Testis (tissue), 3 donors: ENCODE data around the gene NUBP2. TPM values are rescaled to one million over a fixed set of nuclear protein-coding genes. Genes with fewer than 3 reads are reported as not detected.

Experiments used
- DNase-seq: peaks from one replicate; pipeline ENCODE4 v3.0.0-alpha.2; 2019
- H3K27ac ChIP-seq, 2 donors: fragments of 200-600 bp; sonication (generic); one replicate each; pipeline ENCODE4 v1.5.1; 2019
- H3K27me3 ChIP-seq: fragments of 200-600 bp; sonication (generic); one replicate; pipeline ENCODE4 v1.5.1; 2019
- H3K36me3 ChIP-seq: fragments of 200-600 bp; sonication (generic); one replicate; pipeline ENCODE4 v1.5.1; 2017; ENCODE audit warnings: low read depth; ENCODE audit errors: missing control alignments
- H3K4me1 ChIP-seq: fragments of 200-600 bp; sonication (generic); one replicate; pipeline ENCODE4 v1.5.1; 2019
- H3K4me3 ChIP-seq, 2 donors: fragments of 200-600 bp; sonication (generic); one replicate each; pipeline ENCODE4 v1.5.1; 2017 to 2019
- H3K9me3 ChIP-seq: fragments of 200-600 bp; sonication (generic); one replicate; pipeline ENCODE4 v1.5.1; 2017
- CTCF ChIP-seq, 3 experiments: fragments of 450-650 bp in 2 of 3; fragments of 200-600 bp in 1 of 3; sonication (generic) in 1 of 3; IDR thresholded peaks; one replicate each; pipeline ENCODE4 v1.5.1; 2016 to 2019; ENCODE audit warnings: antibody characterized with exemption in 3 of 3, mild to moderate bottlenecking in 2 of 3, moderate library complexity in 1 of 3
- POLR2A ChIP-seq: fragments of 450-650 bp; IDR thresholded peaks from one replicate; pipeline ENCODE4 v1.6.1; 2017; ENCODE audit warnings: antibody characterized with exemption, mild to moderate bottlenecking, moderate library complexity
- WGBS, 2 donors: methylation state at CpG; one replicate each; pipeline ENCODE4 v1.1.5; 2018; 5-methylcytosine and 5-hydroxymethylcytosine counted together
- intact Hi-C: fragments of 100-400 bp; cut with DNase I; formaldehyde crosslinking; loops from one replicate; pipeline ENCODE4 v1.15.1; 2023; ENCODE audit warnings: low total_unique reads
- polyA plus RNA-seq: library from polyadenylated mRNA; stranded (reverse); fragments of 350-450 nt; fragmentation: Illumina TruSeq; extraction: RNeasy Lipid Tissue Mini Kit (QIAGEN cat#74804); gene quantifications from one replicate; pipeline ENCODE4 v1.2.3, GENCODE V29; 2014; ENCODE audit warnings: low read depth, low replicate concordance; ENCODE audit not compliant: insufficient read depth
- total RNA-seq, 2 donors: library from RNA; depleted of rRNA; stranded (reverse); fragments of >200 nt; gene quantifications; one replicate each; pipeline ENCODE4 v1.2.3, GENCODE V29; 2016

NUBP2 gene
- total and polyA plus RNA-seq, 3 donors from 2014 or later: 49.8 to 90.8 (median 81.5) TPM

GRCh38 chr16:1765826-1766225 is 16.9 kb upstream of the NUBP2 start:
- Histone ChIP-seq H3K36me3 (no peaks in the 10 kb centered on the region), H3K27ac (no peak overlapping the region), H3K4me1 (peaks cover 12% of the 10 kb centered on the region), H3K27me3 (no peaks in the 10 kb centered on the region), H3K9me3 (no peaks in the 10 kb centered on the region), H3K4me3 (no peak overlapping the region)
- intact Hi-C loops: no loop called here
- WGBS, 2 donors: 91% methylated on average over 11 to 22 of the region's 22 CpGs
- no peak for DNase-seq
- TF ChIP-seq CTCF (IDR thresholded peaks at IDR 0.05) (no peak), POLR2A (no peak)

GRCh38 chr16:1766231-1766630 is 16.5 kb upstream of the NUBP2 start:
- intact Hi-C loops: no loop called here
- no peak for TF ChIP-seq POLR2A
- TF ChIP-seq CTCF (IDR thresholded peaks at IDR 0.05): no peak

GRCh38 chr16:1766701-1767100 is 16.1 kb upstream of the NUBP2 start:
- intact Hi-C loops: no loop called here
- Histone ChIP-seq H3K4me3 (no peak overlapping the region), H3K27me3 (no peaks in the 10 kb centered on the region), H3K27ac (no peak overlapping the region), H3K4me1 (peaks cover 13% of the 10 kb centered on the region), H3K9me3 (no peaks in the 10 kb centered on the region), H3K36me3 (no peaks in the 10 kb centered on the region)
- WGBS, 2 donors: 95% methylated on average over 18 of the region's 18 CpGs; no CpG with 5 or more reads in 1 of the 2 donors
- TF ChIP-seq POLR2A: no peak
- TF ChIP-seq CTCF (IDR thresholded peaks at IDR 0.05): no peak
- no peak for DNase-seq

More at GRCh38 chr16:1766231-1766630, 16.5 kb upstream of the NUBP2 start:
- no peaks in the 10 kb centered on the region for H3K36me3 ChIP-seq
- WGBS, 2 donors: 93% methylated on average over 19 of the region's 19 CpGs; no CpG with 5 or more reads in 1 of the 2 donors
- H3K27ac ChIP-seq: no peak overlapping the region
- no peak for DNase-seq
- no peaks in the 10 kb centered on the region for H3K27me3 ChIP-seq
- peaks cover 12% of the 10 kb centered on the region for H3K4me1 ChIP-seq
- H3K4me3 ChIP-seq: no peak overlapping the region
- H3K9me3 ChIP-seq: no peaks in the 10 kb centered on the region

- TF ChIP-seq POLR2A (no peak), CTCF (IDR thresholded peaks at IDR 0.05) (no peak)
- no peak overlapping the region for H3K4me3 ChIP-seq
- H3K27me3 ChIP-seq: no peaks in the 10 kb centered on the region
- intact Hi-C loops: no loop called here
- H3K9me3 ChIP-seq: no peaks in the 10 kb centered on the region
- no peak overlapping the region for H3K27ac ChIP-seq
- peaks cover 19% of the 10 kb centered on the region for H3K4me1 ChIP-seq
- DNase-seq: no peak
- WGBS, 2 donors: 92 to 94% methylated on average over 24 to 42 of the region's 42 CpGs
- no peaks in the 10 kb centered on the region for H3K36me3 ChIP-seq
These were observed 15.4 kb upstream of the NUBP2 start for GRCh38 chr16:1767116-1767994.
